ENCODE results near the gene JAKMIP3.

Gene JAKMIP3

GRCh38 chr10:132064082-132064755 is 1.5 kb upstream of the JAKMIP3 start:
- Histone ChIP-seq H3K27ac (ENCODE audit: extremely low read depth, low read depth, low read length) (no peak overlapping the region), H3K4me1 (ENCODE audit: control insufficient read depth, insufficient read depth, low read length) (no peaks in the 10 kb centered on the region), H3K9me3 (ENCODE audit: control insufficient read depth, insufficient read depth, low read depth, low read length) (no peaks in the 10 kb centered on the region), H3K36me3 (ENCODE audit: control insufficient read depth in 2 of 2, insufficient read depth in 1 of 2, low read length in 2 of 2) (no peaks in the 10 kb centered on the region), H3K4me3 (ENCODE audit: low read depth, low read length) (no peak overlapping the region)
- TF ChIP-seq TSHZ1 (tag by site-specific recombination; IDR thresholded peaks at IDR 0.05; ENCODE audit: borderline replicate concordance) (no peak), FEZF1 (tag by site-specific recombination; IDR thresholded peaks at IDR 0.05) (no peak), ZNF239 (tag by site-specific recombination; IDR thresholded peaks at IDR 0.05) (no peak), ZNF776 (tag by site-specific recombination; IDR thresholded peaks at IDR 0.05; ENCODE audit: borderline replicate concordance) (no peak), SETDB1 (IDR thresholded peaks at IDR 0.05; ENCODE audit: insufficient read length, low read length) (no peak), ZNF248 (tag by site-specific recombination; IDR thresholded peaks at IDR 0.05) (no peak), ZNF274 (IDR thresholded peaks at IDR 0.05; ENCODE audit: low read length) (no peak), ZNF274 (tag by site-specific recombination; IDR thresholded peaks at IDR 0.05; ENCODE audit: borderline replicate concordance) (no peak)
- CTCF ChIA-PET: interaction anchor here (0.8 kb wide), 1 partner anchor 78 kb away, joined by 3 read pairs; no protein-coding TSS in a partner anchor
- POLR2A ChIA-PET: no interaction called here

- Histone ChIP-seq H3K36me3 (ENCODE audit: control insufficient read depth in 2 of 2, insufficient read depth in 1 of 2, low read length in 2 of 2) (no peaks in the 10 kb centered on the region), H3K4me3 (ENCODE audit: low read depth, low read length) (no peak overlapping the region), H3K4me1 (ENCODE audit: control insufficient read depth, insufficient read depth, low read length) (no peaks in the 10 kb centered on the region), H3K27ac (ENCODE audit: extremely low read depth, low read depth, low read length) (no peak overlapping the region), H3K9me3 (ENCODE audit: control insufficient read depth, insufficient read depth, low read depth, low read length) (no peaks in the 10 kb centered on the region)
- POLR2A ChIA-PET: no interaction called here
- no peak for TF ChIP-seq ZNF10 (tag by site-specific recombination; IDR thresholded peaks at IDR 0.05)
- TF ChIP-seq ZBTB49 (tag by site-specific recombination; IDR thresholded peaks at IDR 0.05; ENCODE audit: low read depth): no peak
- TF ChIP-seq ZNF274 (IDR thresholded peaks at IDR 0.05; ENCODE audit: low read length): no peak
- TF ChIP-seq ZNF274 (tag by site-specific recombination; IDR thresholded peaks at IDR 0.05; ENCODE audit: borderline replicate concordance): no peak
- no peak for TF ChIP-seq ZNF707 (tag by site-specific recombination; IDR thresholded peaks at IDR 0.05)
- CTCF ChIA-PET: no interaction called here
Measured at GRCh38 chr10:132064771-132065437, 842 bp upstream of the JAKMIP3 start.

- H3K9me3 ChIP-seq (ENCODE audit: control insufficient read depth, insufficient read depth, low read depth, low read length): no peaks in the 10 kb centered on the region
- no peaks in the 10 kb centered on the region for H3K36me3 ChIP-seq (ENCODE audit: control insufficient read depth in 2 of 2, insufficient read depth in 1 of 2, low read length in 2 of 2)
- no peak overlapping the region for H3K27ac ChIP-seq (ENCODE audit: extremely low read depth, low read depth, low read length)
- ChIA-PET POLR2A (no interaction called here), CTCF (no interaction called here)
- H3K4me1 ChIP-seq (ENCODE audit: control insufficient read depth, insufficient read depth, low read length): no peaks in the 10 kb centered on the region
- no peak overlapping the region for H3K4me3 ChIP-seq (ENCODE audit: low read depth, low read length)
- TF ChIP-seq TSHZ1 (tag by site-specific recombination; IDR thresholded peaks at IDR 0.05; ENCODE audit: borderline replicate concordance) (no peak), ZFP41 (tag by site-specific recombination; IDR thresholded peaks at IDR 0.05; ENCODE audit: borderline replicate concordance) (no peak), ZBTB6 (tag by site-specific recombination; IDR thresholded peaks at IDR 0.05) (no peak), ZNF155 (tag by site-specific recombination; IDR thresholded peaks at IDR 0.05) (no peak), ZNF157 (tag by site-specific recombination; IDR thresholded peaks at IDR 0.05) (no peak), ZNF350 (tag by site-specific recombination; IDR thresholded peaks at IDR 0.05) (no peak), ZNF707 (tag by site-specific recombination; IDR thresholded peaks at IDR 0.05) (no peak), KLF1 (tag by site-specific recombination; IDR thresholded peaks at IDR 0.05) (no peak), ZEB2 (tag by site-specific recombination; IDR thresholded peaks at IDR 0.05) (no peak), PRDM1 (tag by site-specific recombination; IDR thresholded peaks at IDR 0.05) (no peak), ZNF174 (tag by site-specific recombination; IDR thresholded peaks at IDR 0.05) (no peak)
Measured at GRCh38 chr10:132066186-132066585, 440 bp downstream of the JAKMIP3 start.

Data from HEK293 (cell line).